Activated naive CD8-positive, alpha-beta T cell treated with anti-CD3 and anti-CD28 coated beads, Interleukin-2, amount 50 U/mL, for 24 hours (primary cell): ENCODE results near the gene COL23A1.
"Not testable (repeated sequence)": the region's sequence is repeated elsewhere in the genome, so short reads cannot be mapped to it uniquely, and the experiment has no call there.

Source experiments
- ATAC-seq: fragments of 150-1000 bp; cut with Tn5 transposase; one replicate; pipeline ENCODE4 v1.10.0; 2021
- DNase-seq: peaks from one replicate; pipeline ENCODE4 v3.0.0; 2021
- H3K27ac Mint-ChIP-seq: one replicate; pipeline ENCODE4 v1.8.0; 2021; ENCODE audit warnings: mild to moderate bottlenecking, mixed read lengths
- H3K27me3 Mint-ChIP-seq: one replicate; pipeline ENCODE4 v1.8.0; 2021; ENCODE audit warnings: mixed read lengths
- H3K36me3 Mint-ChIP-seq: one replicate; pipeline ENCODE4 v1.8.0; 2021; ENCODE audit warnings: low read depth, mixed read lengths
- H3K4me1 Mint-ChIP-seq: one replicate; pipeline ENCODE4 v1.8.0; 2021; ENCODE audit warnings: mixed read lengths
- H3K4me3 Mint-ChIP-seq: one replicate; pipeline ENCODE4 v1.8.0; 2021; ENCODE audit warnings: mild to moderate bottlenecking, moderate library complexity, mixed read lengths
- H3K9me3 Mint-ChIP-seq: one replicate; pipeline ENCODE4 v1.8.0; 2021; ENCODE audit warnings: mixed read lengths

The COL23A1 gene

DNA sequence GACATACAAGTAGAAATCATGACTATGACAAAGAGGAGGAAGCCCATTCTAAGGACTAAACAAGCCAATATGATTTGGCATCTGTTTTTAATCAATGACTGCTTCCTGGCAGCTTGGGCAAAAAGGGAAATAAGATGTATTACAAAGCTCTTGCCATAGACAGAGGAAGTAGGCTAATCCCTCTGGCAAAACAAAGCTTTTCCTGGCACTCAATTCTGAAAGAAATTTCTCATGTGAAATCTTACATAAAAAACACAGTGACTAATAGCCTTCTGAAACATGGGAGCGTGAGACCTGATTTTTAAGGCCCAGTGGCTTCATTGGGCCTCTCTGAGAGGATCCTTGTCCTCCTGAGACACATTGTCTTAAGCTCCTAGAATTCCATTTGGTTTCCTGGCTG, 93.6 kb downstream of the COL23A1 start:
- ATAC-seq (no peak), DNase-seq (no peak)
- Mint-ChIP-seq H3K4me1 (no peaks in the 10 kb centered on the region), H3K36me3 (no peaks in the 10 kb centered on the region), H3K9me3 (peaks cover 6% of the 10 kb centered on the region), H3K27ac (no peak overlapping the region), H3K27me3 (no peaks in the 10 kb centered on the region), H3K4me3 (no peak overlapping the region)

DNA sequence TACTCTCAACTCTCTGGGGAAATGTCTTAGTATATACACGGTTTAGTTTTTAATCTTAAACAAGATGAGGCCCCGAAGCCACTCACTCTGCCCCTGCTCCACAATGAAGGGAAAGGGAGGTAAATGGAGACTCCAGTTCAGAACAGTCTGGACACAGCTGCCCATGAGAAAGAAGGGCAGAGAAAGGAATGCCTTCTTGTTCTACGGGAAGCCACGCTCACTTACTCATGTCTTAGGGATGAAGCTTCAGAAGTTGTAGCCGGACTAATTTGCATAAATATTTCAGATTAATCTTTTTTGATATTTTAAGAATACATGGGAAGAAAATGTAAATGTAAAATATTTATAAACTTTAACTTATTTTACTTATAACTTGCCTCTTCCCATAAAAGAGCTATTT, 94.0 kb downstream of the COL23A1 start:
- ATAC-seq (no peak), DNase-seq (no peak)
- Mint-ChIP-seq H3K9me3 (peaks cover 6% of the 10 kb centered on the region), H3K36me3 (no peaks in the 10 kb centered on the region), H3K4me1 (no peaks in the 10 kb centered on the region), H3K27ac (no peak overlapping the region), H3K27me3 (no peaks in the 10 kb centered on the region), H3K4me3 (no peak overlapping the region)

DNA sequence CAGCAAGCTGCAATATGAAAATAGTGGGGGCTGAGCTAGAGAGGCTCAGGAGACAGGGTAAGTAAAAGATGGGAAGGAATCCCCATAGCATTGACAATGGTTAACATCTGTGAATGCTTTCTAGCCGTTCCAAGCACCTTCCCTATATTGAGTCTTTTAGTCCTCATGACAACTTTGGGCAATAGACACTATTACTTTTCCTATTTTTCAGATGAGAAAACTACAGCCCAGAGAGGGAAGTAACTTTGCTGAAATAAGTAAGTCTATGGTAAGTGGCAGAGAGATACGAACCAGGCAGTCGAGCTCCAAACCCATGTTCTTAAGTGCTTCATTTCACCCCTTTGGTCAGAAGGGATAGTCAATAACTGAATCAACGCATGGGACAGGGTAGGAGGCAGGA, 94.5 kb downstream of the COL23A1 start:
- Mint-ChIP-seq H3K36me3 (no peaks in the 10 kb centered on the region), H3K27ac (no peak overlapping the region), H3K27me3 (no peaks in the 10 kb centered on the region), H3K9me3 (peaks cover 3% of the 10 kb centered on the region), H3K4me3 (no peak overlapping the region), H3K4me1 (no peaks in the 10 kb centered on the region)
- ATAC-seq, result no peak
- DNase-seq, result no peak

DNA sequence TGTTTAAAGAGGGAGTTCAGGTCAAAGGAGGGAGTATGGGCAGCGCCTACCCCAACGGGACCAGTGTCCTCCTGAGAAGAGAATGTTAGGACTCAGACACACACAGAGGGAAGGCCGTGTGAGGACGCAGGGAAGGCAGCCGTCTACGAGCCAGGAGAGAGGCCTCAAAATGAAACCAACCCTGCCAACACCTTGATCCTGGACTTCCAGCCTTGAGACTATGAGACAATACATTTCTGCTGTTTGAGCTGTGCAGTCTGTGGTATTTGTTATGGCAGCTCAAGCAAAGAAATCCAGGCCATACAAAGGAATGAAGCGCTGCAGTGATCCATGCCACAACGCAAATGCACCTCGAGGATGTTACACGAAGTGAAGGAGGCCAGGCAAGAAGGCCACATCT, 97.9 kb downstream of the COL23A1 start:
- H3K9me3 Mint-ChIP-seq, result no peaks in the 10 kb centered on the region
- H3K4me1 Mint-ChIP-seq, result no peaks in the 10 kb centered on the region
- no peak overlapping the region for H3K4me3 Mint-ChIP-seq
- no peaks in the 10 kb centered on the region for H3K36me3 Mint-ChIP-seq
- H3K27me3 Mint-ChIP-seq, result no peaks in the 10 kb centered on the region
- DNase-seq, result no peak
- ATAC-seq, result no peak
- H3K27ac Mint-ChIP-seq, result no peak overlapping the region

DNA sequence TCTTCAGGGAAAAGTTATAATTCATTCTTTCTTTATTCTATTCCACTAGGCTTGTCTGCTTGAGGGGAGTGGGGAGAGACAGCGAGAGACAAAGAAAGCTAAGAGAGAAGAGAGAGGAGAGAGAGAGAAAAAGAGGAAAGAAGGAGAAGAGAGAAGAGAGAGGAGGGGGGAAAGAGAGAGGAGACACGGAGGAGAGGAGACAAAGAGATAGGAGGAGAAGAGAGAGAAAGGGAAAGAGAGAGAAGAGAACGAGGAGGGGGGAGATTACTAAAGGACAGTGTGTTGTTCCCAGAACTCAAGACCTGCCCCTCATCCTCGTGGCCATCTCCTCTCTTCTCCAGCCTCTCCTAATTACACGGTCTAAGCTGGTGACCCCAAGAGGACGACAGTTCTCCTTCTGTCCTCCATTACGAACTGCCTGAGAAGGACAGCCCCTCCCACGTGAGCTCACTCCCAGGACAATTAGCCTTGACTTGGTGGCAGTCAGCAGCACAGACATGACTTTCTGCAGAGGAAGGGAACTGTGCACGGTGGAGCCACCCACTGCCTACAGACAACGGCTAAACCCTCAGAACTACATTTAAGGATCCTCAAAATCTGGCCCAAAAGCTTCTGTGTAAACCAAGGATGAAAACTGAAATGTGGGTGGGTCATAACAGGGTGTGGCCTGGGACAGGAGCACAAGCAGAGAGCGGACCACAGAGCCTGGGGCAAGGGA, 99.1 kb downstream of the COL23A1 start:
- DNase-seq (no peak), ATAC-seq (no peak)
- Mint-ChIP-seq H3K4me3 (no peak overlapping the region), H3K27me3 (no peaks in the 10 kb centered on the region), H3K4me1 (no peaks in the 10 kb centered on the region), H3K9me3 (no peaks in the 10 kb centered on the region), H3K36me3 (no peaks in the 10 kb centered on the region), H3K27ac (no peak overlapping the region)

DNA sequence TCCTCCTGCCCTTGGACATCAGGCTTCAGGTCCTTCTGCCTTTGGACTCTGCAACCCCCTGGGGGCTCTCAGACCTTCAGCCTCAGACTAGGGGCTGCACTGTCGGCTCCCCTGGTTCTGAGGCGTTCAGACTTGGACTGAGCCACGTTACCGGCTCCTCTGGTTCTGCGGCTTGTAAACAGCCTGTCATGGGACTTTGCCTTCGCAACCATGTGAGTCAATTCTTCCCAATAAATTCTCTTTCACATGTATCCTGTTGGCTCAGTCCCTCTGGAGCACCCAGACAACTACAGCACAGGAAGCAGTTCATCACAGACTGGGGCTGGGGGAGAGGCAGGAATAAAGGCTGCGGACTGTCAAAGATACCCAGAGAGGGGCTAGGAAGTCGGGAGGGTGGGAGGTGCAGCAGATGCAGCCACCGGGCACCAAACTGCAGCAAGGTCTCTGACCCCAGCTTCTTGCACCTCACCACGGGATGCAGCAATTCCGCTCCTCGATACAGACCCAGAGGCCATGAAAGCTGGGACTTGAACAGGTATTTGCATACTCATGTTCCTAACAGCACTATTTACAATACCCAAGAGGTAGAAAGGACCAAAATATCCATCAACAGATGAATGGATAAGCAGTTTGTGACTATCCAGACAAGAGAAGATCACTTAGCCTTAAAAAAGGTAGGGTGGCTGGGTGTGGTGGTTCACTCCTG, 100.8 kb downstream of the COL23A1 start:
- H3K9me3 Mint-ChIP-seq, result no peaks in the 10 kb centered on the region
- ATAC-seq (no peak), DNase-seq (no peak)
- H3K27ac Mint-ChIP-seq, result no peak overlapping the region
- no peaks in the 10 kb centered on the region for H3K27me3 Mint-ChIP-seq
- no peaks in the 10 kb centered on the region for H3K36me3 Mint-ChIP-seq
- no peak overlapping the region for H3K4me3 Mint-ChIP-seq
- H3K4me1 Mint-ChIP-seq, result no peaks in the 10 kb centered on the region

DNA sequence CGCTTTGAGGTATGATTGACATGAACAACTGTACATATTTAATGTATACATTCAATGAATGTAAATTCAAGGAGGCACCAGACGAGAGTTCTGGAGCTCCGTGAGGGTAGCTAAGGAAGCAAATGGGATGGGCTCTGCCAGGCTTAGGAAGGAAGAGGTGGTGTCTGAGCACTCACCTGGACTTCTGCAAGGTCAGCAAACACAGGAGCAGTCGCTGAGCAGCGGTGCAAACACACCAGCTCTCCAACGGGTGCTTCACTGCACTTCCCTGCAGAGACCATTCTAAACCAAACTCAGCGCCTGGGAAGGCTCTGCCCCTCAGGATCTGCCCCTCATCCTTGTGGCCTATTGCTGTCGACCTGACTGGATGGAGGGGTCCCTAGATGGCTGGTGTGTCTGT, 101.5 kb downstream of the COL23A1 start:
- H3K27me3 Mint-ChIP-seq, result no peaks in the 10 kb centered on the region

DNA sequence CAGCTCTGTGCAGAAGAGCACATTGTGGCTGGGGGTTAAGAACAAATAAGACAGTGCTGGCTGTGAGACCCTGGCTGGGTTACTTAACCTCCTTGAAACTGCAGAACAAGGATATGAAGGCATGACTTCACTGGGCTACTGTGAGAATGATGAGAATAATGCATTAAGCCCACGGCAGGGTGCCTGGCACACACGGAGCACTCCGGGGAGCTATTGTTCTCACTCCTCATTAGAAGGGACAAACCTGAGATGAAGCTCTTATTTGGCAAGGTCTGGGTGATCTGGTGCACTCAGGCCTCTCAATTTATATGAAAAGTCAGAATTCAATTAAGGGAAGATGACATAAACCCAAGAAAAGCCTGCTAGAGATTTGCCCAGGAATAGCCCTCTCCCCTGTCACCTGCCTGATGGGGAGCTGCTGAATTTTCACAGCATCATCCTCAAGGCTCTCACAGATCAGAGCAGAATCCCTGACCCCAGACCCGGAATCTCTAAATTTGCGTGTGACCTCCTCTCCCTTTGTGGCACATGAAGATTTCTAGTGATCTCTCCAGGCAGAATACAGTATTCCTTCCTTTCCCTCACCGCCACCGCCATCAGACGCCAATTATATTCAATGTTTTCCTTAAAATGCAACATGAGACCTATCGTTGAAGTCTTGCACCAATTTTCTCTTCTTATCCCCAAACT, 102.1 kb downstream of the COL23A1 start:
- Mint-ChIP-seq H3K36me3 (peaks cover 3% of the 10 kb centered on the region), H3K27ac (no peak overlapping the region), H3K4me1 (peaks cover 7% of the 10 kb centered on the region), H3K4me3 (no peak overlapping the region), H3K27me3 (no peaks in the 10 kb centered on the region), H3K9me3 (peaks cover 4% of the 10 kb centered on the region)
- no peak for DNase-seq
- ATAC-seq, result no peak

More for the DNA sequence above, 101.5 kb downstream of the COL23A1 start:
- peaks cover under 1% of the 10 kb centered on the region for H3K36me3 Mint-ChIP-seq
- no peaks in the 10 kb centered on the region for H3K9me3 Mint-ChIP-seq
- H3K4me3 Mint-ChIP-seq, result no peak overlapping the region
- H3K4me1 Mint-ChIP-seq, result peaks cover 2% of the 10 kb centered on the region
- H3K27ac Mint-ChIP-seq, result no peak overlapping the region
- ATAC-seq, result no peak
- DNase-seq, result no peak

DNA sequence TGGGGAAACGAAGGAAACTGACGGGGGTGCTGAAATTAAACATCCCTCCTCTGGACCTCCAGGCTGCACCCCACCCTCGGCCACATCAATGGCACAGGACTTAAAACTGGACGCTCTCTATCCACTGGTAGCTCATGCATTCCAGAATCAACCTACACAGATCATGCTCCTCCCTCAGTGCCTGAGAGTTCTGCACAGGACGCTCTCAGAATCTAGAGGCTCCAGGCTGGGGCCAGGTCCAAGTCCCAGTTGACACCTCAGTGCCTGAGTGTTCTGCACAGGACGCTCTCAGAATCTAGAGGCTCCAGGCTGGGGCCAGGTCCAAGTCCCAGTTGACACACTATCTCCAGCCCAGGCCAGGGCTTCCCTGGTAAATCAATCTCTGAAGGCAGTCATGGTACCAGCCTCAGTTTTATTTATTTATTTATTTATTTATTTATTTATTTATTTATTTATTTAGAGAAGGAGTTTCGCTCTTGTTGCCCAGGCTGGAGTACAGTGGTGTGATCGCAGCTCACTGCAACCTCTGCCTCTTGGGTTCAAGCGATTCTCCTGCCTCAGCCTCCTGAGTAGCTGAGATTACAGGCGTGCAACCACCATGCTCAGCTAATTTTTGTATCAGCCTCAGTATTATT, 103.2 kb downstream of the COL23A1 start:
- not testable (repeated sequence) for H3K4me1 Mint-ChIP-seq, H3K27ac Mint-ChIP-seq, H3K27me3 Mint-ChIP-seq, ATAC-seq, H3K9me3 Mint-ChIP-seq, H3K36me3 Mint-ChIP-seq, DNase-seq, H3K4me3 Mint-ChIP-seq

DNA sequence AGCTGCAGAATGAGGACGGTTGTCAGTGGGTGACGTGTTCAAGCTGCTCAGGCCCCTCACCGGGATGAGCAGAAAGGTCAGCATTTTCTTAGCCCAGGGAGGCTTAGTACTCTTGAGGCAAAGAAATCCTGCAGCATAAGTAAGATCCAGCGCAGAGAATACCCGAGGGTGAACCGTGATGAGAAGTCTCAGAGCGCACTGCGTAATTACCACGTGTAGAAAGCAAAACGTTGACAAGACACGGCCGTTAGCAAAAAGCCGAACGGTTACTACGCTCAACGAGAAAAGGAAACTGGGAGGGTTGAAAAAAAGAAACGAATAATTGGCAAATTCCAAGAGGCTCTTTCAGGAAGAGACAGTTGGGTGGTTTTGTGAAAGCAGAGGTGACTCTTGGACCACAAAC, 104.0 kb downstream of the COL23A1 start:
- Mint-ChIP-seq H3K4me1 (peaks cover 8% of the 10 kb centered on the region), H3K27ac (no peak overlapping the region), H3K4me3 (no peak overlapping the region), H3K27me3 (no peaks in the 10 kb centered on the region), H3K36me3 (peaks cover 3% of the 10 kb centered on the region), H3K9me3 (peaks cover 9% of the 10 kb centered on the region)
- DNase-seq, result no peak
- ATAC-seq, result no peak

DNA sequence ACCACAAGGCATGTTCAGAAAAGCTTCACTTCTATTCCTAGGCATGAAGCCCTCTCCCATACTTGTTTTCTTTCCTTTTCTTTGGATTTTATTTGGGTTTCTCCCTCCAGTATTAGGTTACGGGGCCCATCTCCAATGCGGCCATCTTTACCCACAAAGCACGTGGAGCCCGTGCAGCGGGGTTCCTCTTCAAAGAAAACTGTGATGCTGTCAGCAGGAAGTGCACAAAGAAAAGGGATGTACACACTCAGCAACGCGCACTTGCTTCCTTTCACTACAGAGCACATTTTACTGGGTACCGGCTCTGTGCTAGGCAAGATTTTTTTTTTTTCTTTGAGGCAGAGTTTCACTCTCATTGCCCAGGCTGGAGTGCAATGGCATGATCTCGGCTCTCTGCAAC, 106.6 kb downstream of the COL23A1 start:
- DNase-seq (peak; percentile 33), ATAC-seq (peak; percentile 52)
- peak overlapping the region; percentile 69 for H3K27ac Mint-ChIP-seq
- no peak overlapping the region for H3K4me3 Mint-ChIP-seq
- H3K9me3 Mint-ChIP-seq, result peaks cover 9% of the 10 kb centered on the region
- peaks cover 8% of the 10 kb centered on the region for H3K4me1 Mint-ChIP-seq
- H3K27me3 Mint-ChIP-seq, result no peaks in the 10 kb centered on the region
- H3K36me3 Mint-ChIP-seq, result peaks cover 3% of the 10 kb centered on the region

DNA sequence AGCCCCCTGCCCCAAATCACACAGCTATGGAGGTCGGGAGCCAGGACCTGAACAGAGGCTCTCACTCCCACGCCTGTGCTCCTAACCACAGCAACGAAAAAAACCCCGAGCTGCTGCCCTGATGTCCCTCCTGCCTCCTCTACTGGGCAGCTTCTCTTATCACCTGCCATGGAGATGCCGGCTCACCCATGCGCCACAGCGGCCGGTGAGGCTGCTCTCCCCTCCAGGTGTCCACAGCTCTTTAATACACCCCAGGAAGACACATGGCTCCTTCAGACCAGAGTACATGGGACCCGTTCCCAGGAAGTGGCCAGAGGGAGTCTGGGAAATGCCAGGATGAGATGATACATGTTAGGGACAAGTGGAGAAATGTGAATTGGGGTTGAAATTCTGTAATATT, 110.9 kb downstream of the COL23A1 start:
- peaks cover 8% of the 10 kb centered on the region for H3K4me1 Mint-ChIP-seq
- H3K36me3 Mint-ChIP-seq, result peaks cover 3% of the 10 kb centered on the region
- H3K27me3 Mint-ChIP-seq, result no peaks in the 10 kb centered on the region
- no peak overlapping the region for H3K27ac Mint-ChIP-seq
- ATAC-seq (no peak), DNase-seq (no peak)
- H3K9me3 Mint-ChIP-seq, result peaks cover 9% of the 10 kb centered on the region
- no peak overlapping the region for H3K4me3 Mint-ChIP-seq

DNA sequence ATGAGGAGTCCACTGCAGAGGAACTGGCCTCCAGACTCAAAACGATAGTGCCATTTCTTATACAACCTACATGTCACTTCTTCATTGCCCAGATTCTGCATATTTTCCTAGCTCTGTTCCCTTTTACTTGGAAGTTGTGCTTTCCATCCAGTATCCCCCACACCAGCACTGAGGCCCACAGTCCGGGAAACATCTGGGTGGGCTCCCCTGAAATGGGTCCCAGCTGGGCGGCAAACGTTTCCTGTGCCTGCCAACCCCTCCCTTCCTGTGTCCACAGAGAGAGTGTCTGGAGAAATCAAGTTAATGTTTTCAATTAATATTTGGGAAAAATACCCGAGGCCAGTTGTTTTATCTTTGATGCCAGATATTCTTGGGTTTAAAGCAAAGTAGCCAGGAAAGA, 111.8 kb downstream of the COL23A1 start:
- peaks cover 9% of the 10 kb centered on the region for H3K4me1 Mint-ChIP-seq

DNA sequence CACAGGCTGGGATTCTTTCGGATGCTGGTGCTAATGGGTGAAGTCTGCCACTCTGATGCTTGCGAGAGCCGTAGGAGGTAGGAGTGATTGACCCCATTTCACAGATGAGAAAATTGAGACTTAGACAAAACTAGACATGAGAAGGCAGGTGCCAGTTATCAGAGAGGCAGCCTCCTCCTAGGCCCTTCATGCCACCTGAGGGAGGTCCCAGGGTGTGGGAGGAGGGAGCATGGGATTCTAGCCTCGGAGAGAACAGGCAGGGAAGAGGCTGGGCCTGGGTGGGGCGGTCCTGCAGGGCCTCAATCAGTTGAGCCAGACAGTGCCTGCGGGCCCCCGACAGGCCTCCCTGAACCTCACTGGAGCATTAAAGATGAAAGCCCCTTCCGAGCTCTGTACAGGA, 112.4 kb downstream of the COL23A1 start:
- DNase-seq, result no peak
- H3K4me1 Mint-ChIP-seq, result peaks cover 6% of the 10 kb centered on the region

More for the DNA sequence above, 111.8 kb downstream of the COL23A1 start:
- DNase-seq, result no peak
- ATAC-seq, result no peak
- Mint-ChIP-seq H3K9me3 (peaks cover 7% of the 10 kb centered on the region), H3K4me3 (no peak overlapping the region), H3K27ac (no peak overlapping the region), H3K36me3 (no peaks in the 10 kb centered on the region), H3K27me3 (no peaks in the 10 kb centered on the region)

More for the DNA sequence above, 112.4 kb downstream of the COL23A1 start:
- no peak overlapping the region for H3K4me3 Mint-ChIP-seq
- peaks cover 5% of the 10 kb centered on the region for H3K9me3 Mint-ChIP-seq
- no peak overlapping the region for H3K27ac Mint-ChIP-seq
- ATAC-seq, result no peak
- no peaks in the 10 kb centered on the region for H3K27me3 Mint-ChIP-seq
- no peaks in the 10 kb centered on the region for H3K36me3 Mint-ChIP-seq
